T-helper 2 cell treated with Interferon-gamma antibody and Interleukin-4, amounts not matched to agents 100 ng/mL and 5 ng/mL, for 36 hours (primary cell): Measurements from ENCODE around the gene ABCB7. TPM values are rescaled to one million over a fixed set of nuclear protein-coding genes. Genes with fewer than 3 reads are reported as not detected.
"Not testable (repeated sequence)": the region's sequence is repeated elsewhere in the genome, so short reads cannot be mapped to it uniquely, and the experiment has no call there.

Experiments
- intact Hi-C: fragments of 100-400 bp; cut with micrococcal nuclease; formaldehyde crosslinking; loops from one replicate; pipeline ENCODE4 v1.15.1; 2023
- total RNA-seq: library from RNA; stranded (reverse); gene quantifications from 2 replicates; pipeline ENCODE4 v1.2.3, GENCODE V29; 2022

The ABCB7 gene
- total RNA-seq, 1 donor from 2014 or later: 28.4 TPM

GRCh38 chrX:75107863-75108509, 48.1 kb downstream of the ABCB7 start:
- intact Hi-C loops: no loop called here

GRCh38 chrX:75106772-75107171, 49.3 kb downstream of the ABCB7 start:
- intact Hi-C loops: no loop called here

GRCh38 chrX:75096331-75096730, 59.8 kb downstream of the ABCB7 start:
- intact Hi-C loops: no loop called here

GRCh38 chrX:75086731-75087195, 69.3 kb downstream of the ABCB7 start:
- intact Hi-C loops: no loop called here

GRCh38 chrX:75084757-75085156, 71.3 kb downstream of the ABCB7 start:
- intact Hi-C loops: no loop called here

GRCh38 chrX:75076429-75076828, 79.7 kb downstream of the ABCB7 start:
- intact Hi-C loops: no loop called here

GRCh38 chrX:75074475-75074874, 81.6 kb downstream of the ABCB7 start:
- intact Hi-C loops: no loop called here

- intact Hi-C loops: no loop called here
These were observed 84.7 kb downstream of the ABCB7 start for GRCh38 chrX:75071334-75071733.

GRCh38 chrX:75067931-75068330, 88.2 kb downstream of the ABCB7 start:
- intact Hi-C loops: no loop called here

GRCh38 chrX:75061701-75062100, 94.4 kb downstream of the ABCB7 start:
- intact Hi-C loops: no loop called here

- intact Hi-C loops: no loop called here
These were observed 105.0 kb downstream of the ABCB7 start for GRCh38 chrX:75051047-75051446.

GRCh38 chrX:75045369-75045768, 110.7 kb downstream of the ABCB7 start:
- intact Hi-C loops: no loop called here

- intact Hi-C loops: not testable (repeated sequence)
These were observed 111.9 kb downstream of the ABCB7 start for GRCh38 chrX:75044142-75044541.

- intact Hi-C loops: loop anchor here (5.0 kb wide), 1 partner anchor 563 kb away; no protein-coding TSS in a partner anchor
These were observed 117.2 kb downstream of the ABCB7 start for GRCh38 chrX:75038925-75039324.

Other genes with a start within 250 kb of the ABCB7 start
- 0.23 and 0.25 TPM in 2 replicates for gene NEXMIF, start 230.8 kb downstream of the ABCB7 start, total RNA-seq
- 21.4 and 21.9 TPM in 2 replicates for gene UPRT, start 117.8 kb upstream of the ABCB7 start, total RNA-seq